NCI-H146 (cell line): ENCODE data around the gene ZC3H13.

Experiments
- DNase-seq: peaks from one replicate; lab custom pipeline; 2025; lab: John Stamatoyannopoulos, UW

ZC3H13 gene

DNA sequence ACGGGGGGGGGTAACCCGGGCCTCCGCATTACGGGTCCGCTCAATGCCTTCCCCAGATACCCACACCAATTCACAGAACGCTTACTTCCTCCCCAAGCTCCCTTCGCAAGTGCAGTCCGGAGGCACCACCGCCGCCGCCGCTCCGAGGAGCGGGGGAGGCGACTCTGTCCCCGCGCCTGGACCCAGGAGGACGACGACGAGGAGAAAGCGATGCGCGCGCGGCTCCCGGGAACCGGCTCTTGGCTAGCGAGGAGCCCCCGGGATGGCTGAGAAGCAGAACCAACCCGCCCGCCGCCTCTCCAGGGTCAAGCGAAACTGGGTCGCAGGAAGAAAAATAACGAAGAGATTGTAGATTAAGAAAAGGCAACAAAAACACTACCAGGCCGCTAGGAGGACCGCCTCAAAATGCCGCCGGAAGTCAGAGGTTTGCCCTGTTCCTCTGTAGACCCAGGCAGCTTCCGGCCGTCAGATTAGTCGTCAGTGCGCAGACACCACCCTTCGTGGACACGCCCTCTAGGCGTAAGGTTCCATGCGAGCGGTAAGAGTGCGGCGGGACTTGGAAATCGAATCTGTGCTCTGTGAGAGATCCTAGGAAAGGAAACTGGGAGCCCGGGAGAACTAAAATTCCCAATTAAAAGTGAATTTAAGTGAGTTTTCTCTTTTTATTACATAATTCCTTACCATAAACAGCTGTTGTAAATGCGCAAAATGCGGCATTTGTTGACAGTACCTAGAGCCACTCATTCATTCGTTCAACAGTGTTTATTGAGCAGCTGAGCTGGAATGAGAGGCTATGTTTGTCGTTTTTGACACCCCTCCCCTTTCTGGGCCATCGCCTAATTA lies at the start of gene ZC3H13:
Gene ZC3H13 (minus strand): TSS at position 428 of the 843 bp plus-strand sequence. CDS start 7,239 bp downstream, outside the sequence.
- peak; percentile 96 for DNase-seq

GRCh38 chr13:46102255-46102605 lies 49.7 kb upstream of the ZC3H13 start:
- no peak for DNase-seq

DNA sequence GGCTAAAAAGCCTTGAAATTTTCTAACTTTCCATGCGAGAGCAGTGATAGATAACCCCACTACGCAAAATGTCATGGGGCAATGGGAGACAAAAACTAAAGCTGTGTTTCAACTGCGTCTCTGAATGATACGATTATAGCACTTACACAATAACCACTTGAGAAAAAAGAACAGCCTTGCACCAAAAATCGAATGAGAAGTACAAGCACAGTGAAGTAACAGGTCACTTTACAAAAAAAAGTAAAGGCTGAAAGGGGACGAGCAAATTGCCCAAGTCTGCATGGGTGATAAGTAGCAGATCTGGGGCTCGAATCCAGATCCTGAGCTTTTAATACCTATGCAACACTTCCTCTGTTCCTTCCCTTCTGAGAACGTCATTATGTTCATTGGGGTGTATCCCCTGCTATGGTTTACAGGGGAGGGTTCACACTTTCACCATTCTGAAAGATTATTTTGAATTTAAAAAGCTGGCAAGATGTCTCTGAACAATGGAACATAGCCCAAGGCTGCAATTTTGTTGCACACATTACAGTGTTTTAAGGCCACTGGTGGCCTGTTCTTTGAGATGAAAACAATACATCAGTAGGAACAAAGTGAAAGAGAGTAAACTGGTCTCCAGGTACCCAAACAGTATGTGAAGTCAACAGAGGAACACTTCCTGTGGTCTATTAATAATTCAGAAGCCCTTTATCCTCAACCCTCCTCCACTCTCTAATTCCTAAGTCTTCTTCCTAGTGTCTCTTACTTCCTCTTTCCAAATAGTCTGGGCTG lies 49.1 kb upstream of the ZC3H13 start:
- peak; percentile 26 for DNase-seq

DNA sequence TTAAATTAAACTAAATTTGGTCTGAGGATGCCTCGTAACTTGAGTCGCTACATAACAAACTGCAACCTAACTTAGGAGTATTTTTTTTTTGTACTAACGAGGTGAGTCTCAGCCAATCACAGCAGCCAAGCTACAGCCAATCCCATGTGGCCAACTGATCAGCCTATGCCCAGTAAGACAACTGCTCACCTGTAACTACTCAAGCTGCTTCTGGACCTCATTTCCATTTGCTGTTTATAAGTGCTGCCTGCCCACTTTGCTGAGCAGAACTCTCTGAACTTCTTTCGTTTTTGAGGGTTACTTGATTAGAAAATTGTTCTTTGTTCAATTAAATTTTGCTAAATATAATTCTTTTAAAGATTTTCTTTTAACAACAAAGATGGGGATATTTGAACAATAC lies 48.5 kb upstream of the ZC3H13 start:
- no peak for DNase-seq

GRCh38 chr13:46100191-46100815 lies 47.8 kb upstream of the ZC3H13 start:
- no peak for DNase-seq

GRCh38 chr13:46097663-46098062 lies 45.1 kb upstream of the ZC3H13 start:
- no peak for DNase-seq

GRCh38 chr13:46097015-46097414 lies 44.5 kb upstream of the ZC3H13 start:
- DNase-seq, result peak; percentile 76

DNA sequence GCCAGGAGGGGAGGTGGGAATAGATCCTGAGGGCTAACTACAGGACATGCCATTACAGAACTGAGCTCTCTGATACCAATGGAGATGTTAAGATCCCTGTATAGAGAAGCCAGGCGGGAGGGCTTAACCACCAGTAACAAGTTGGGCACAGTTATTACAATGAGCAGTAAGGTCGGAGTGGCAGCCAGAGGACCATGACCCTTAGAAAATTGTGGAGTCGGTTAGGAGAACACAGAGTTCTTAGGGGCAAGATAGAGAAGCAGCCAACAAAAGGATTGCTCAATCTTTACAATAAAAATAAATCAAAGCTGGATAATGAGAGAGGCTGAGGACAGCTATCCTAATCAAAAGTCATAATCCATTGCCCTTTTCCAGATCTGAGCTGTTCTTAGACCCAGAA lies 41.9 kb upstream of the ZC3H13 start:
- DNase-seq, result no peak

DNA sequence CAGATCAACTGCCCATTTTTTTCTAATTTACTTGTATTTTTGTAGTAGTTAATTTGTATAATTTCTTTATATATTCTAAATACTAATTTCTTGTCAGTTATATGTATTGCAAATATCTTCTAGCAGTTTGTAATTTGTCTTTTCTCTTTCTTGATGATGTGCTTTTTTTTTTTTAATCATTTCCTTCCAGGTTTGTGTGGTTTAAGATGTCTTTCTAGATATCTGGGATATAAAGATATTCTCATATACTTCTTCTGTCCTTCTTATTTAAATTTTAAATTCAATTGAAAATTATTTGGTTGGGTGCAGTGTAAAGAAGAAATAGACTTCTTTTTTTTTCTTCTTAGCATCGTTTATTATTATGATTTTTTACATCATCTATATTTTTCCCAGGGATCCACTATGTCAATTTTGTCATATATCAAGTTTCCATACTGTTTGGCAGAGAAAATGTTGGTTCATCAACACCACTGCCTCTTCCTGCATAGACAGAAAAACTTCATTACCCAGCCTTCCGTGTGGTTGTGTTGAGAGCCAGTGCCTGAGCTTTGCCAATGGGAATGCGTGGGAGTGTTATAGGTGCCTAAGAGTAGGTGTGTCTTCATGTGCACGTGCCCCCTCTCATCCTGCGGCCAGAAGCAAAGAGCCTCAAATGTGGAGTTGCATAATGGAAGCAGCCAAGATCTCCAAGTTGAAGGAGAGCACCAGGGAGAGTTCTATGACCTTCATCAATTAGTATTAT lies 36.4 kb upstream of the ZC3H13 start:
- no peak for DNase-seq

- no peak for DNase-seq
These were observed 34.9 kb upstream of the ZC3H13 start for GRCh38 chr13:46087481-46087880.

DNA sequence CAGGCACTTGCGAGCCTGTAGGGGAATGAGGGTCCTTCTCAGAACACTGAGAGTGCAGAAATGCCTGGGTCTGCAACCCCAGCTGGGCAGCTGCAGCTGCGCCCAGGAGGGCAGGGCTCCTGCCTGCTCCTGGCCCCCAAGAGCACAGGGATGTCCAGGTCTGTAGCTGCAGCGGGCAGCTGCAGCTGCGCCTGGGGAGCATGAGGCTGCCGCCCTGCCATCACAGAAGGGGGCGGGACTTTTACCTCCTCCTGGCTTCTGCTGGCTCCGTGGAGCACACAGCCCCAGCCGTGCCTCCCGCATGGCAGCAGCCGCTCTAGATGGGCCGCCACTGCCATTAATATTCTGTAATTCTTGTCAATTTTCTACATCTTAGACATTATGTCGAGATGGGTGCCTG lies 34.4 kb upstream of the ZC3H13 start:
- DNase-seq, result no peak

DNA sequence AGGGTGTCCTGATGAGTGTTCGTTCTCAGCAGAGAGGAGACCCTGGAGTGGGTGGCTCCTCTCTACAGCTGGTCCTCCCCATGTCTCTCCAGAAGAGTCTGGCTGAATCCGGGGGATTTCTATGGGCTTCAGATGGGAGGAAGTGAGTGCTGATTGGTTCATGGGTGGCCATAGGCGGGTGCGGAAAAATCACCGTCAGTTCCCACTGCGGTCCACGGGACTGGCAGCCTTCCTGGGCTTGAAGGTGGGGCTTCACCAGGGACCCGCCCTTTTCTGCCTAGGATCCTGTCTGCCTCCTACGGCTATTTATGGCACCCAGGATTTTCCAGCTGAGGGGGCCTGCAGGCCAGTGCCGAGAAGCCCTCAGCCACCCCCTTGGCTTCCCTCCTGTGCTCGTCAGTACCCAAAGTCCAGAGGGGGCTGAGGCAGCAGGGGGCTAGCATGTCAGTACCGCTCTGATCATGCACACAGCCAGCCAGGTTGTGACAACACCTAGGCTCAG lies 33.9 kb upstream of the ZC3H13 start:
- DNase-seq, result no peak

DNA sequence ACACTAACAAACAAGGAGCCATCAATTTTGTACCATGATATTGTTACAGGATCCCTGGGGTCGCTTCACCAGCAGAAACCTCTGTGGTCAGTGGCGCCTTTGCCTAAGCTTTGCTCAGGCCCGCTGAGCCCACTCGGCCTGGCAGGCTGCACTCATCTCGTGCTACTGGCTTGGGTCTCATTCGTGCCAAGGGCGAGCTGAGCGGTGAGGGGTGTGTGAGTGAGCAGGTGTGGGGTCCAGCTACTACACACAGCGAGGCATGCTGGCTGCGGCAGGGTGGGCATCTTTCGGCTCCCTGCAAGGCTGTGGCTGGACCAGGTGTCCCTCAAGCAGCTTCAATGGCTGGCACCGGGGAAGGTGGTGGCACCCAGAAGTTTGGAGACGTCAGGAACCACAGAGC lies 33.2 kb upstream of the ZC3H13 start:
- DNase-seq, result no peak

DNA sequence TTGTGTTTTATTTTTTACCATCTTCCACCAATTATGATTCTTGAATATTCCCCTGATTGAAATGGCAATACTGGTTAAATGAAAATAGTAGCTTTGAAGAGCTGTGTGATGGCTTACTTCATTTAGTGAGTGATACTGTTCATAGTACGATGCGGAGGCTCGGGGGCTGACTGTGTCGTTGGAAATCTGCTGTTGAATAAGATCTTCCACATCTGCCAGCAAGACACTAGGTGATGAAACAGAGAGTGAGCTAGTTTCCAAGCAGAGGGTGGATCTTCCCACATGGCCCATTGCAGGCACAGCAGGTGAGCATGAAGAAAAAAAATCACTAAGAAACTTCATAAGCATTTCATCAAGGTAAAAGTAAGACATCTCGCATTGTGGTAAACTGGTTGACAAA lies 29.8 kb upstream of the ZC3H13 start:
- DNase-seq, result no peak

DNA sequence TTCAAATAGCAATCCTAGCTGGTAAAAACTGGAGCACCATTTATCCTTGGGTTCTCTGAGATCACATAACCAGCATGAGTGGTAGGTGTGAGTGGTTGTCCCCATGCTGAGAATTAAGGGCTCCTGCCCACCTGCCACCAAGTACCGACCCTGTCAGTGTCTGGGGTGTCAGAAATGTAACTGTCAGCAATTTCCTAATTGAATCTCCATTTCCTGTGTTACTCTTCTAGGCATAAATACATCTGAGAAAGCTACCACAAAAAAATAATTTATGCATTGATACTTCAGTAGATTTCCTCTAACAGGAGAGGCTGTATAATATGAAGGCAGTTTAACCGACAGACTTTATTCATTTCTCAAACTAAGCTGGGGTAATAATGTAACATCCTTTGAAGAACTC lies 27.2 kb upstream of the ZC3H13 start:
- no peak for DNase-seq

DNA sequence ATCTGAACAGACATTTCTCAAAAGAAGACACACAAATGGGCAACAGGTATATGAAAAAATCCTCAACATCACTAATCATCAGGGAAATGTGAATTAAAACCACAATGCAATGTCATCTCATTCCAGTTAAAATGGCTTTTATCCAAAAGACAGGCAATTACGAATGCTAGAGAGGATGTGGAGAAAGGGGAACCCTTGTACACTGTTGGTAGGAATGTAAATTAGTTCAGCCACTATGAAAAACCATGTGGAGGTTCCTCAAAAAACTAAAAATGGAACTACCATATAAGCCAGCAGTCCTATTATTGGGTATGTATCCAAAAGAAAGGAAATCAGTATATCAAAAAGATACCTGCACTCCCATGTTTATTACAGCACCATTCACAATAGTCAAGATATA lies 24.7 kb upstream of the ZC3H13 start:
- no peak for DNase-seq

DNA sequence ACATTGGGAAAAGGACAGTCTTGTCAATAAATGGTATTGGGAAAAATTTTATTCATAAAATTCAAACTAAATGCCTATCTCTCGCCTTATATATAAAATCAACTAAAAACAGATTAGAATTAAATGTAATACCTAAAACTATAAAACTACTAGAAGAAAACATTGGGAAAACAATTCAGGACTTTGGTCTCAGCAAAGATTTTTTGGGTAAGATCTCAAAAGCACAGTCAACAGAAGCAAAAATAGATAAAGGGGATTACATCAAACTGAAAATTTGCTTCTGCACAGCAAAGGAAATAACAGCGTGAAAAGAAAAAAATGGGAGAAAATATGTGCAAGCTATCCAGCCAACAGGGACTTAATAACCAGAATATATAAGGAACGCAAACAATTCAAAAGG lies 24.3 kb upstream of the ZC3H13 start:
- no peak for DNase-seq

- DNase-seq, result no peak
These were observed 23.3 kb upstream of the ZC3H13 start for GRCh38 chr13:46075811-46076210.

DNA sequence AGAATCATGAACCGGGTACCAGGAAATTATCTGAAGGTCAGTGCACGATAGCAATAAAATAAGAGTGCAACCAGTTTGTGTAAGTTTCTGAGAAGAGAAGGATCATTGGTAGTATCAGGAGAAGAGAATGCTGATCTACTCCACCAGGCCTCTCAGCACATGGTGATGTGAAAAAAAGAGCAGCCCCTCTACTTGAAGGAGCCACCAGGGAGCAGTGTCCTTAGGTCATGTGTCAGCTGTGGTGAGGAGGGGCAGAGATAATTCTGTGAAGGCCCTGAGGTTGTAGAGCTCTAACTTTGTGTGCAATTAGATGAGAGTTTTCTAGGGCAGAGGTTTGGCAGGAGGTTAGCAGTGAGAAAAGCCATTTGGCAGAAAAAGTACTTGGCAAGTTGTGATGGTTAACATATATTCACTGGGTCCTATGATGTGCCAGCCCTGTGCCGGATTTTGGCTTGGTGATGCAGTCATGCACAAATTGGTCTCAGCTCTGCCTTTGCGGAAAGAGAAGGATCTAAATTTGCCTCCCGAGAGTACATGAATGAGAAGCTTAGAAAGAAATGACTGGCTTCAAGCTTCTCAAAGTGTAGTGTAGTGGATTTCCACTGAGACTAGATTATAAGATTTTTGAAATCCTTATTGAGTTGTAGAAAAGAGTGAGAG lies 19.2 kb upstream of the ZC3H13 start:
- DNase-seq, result no peak

DNA sequence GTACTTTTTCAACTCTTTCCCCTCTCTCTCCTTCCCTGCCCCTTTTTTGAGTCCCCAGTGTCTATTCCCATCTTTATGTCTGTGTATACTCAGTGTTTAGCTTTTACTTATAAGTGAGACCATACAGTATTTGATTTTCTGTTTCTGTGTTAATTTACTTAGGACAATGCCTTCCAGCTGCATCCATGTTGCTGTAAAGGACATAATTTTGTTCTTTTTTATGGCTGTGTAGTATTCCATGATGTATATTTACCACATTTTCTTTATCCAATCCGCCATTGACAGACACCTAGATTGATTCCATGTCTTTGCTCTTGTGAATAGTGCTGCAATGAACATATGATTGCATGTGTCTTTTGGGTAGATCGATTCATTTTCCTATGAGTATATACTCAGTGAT lies 10.7 kb upstream of the ZC3H13 start:
- DNase-seq, result no peak

DNA sequence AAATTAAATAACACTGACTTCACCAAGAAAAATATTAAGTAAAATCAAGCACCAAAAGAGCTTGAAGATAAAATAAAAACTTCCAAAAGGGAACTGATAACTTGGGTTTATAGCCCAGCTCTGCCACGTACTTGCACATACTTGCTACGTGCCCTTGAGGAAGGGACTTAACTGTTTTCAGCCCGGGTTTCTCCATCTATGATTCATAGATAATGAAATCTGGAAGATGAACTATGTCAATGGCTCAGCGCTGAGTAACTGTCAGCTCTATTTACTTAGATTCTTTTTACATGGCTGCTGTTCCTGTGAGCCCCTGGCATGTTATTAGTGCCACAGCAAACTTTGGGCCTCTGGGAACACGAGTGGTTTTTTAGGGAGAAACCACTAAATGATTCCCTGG lies 9.6 kb upstream of the ZC3H13 start:
- no peak for DNase-seq

DNA sequence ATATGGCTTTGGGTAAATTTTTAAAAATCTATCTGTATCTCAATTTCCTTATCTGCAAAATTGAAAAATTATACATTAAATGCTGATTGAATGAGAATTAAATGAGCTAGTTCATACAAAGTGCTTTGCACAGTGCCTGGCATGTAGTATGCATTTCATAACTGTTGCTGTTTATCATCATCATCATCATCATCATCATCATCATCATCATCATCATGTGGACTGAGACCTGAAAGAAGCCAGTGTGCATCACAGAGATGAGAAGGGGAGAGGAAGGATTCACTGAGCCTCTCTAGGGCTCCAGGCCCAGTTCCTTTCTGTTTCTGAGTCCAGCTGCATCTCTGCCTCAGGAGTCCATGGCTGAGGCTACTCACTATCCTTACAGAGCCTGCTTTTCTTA lies 6.9 kb upstream of the ZC3H13 start:
- DNase-seq, result no peak
